ENCODE results near the gene NUDT14.

NUDT14 gene

DNA sequence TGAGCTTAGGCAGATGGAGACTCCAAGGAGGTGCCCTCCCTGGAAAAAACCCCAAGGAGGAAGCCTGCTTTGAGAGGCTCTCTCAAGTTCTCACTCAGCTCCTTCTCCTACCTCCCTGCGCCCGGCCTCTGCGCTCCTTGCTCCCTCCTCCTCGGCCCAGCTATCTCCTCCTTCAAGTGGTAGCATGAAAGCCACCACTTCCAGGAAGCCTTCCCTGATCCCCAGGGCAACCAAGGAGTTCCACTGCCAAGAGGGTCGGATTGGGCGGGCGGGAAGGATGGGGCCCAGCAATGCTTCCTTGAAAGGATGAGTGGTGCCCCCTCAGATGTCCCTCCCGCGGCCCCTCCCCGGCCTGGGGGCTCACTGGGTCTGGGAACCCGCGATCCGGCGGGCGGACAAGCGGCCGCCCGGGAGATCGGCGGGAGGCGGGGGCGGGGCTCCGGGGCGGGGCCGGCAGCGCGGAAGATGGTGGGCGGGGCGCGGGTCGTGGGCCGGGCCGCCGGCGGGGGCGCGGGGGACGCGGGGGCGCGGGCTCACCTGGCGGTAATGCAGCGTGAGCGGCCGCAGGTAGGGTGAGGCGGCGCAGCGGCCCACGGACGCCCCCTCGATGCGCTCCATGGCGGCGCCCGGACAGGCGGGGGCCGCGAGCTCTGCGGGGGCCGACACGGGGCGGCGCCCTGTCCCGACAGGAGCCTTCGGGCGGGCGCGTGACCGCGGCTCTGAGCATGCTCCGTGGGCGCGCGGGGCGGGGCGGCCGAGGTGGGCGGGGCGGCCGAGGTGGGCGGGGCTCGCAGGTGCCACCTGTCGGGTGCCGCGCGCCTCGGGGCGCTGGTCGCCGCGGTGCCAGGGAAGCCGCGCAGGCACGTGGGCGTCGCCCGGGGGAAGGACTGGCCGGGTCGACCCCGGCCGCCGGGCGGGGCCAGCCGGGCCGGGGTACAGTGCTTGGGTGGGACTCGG, at the start of gene NUDT14:
TSS of gene NUDT14 (minus strand) at position 721 of the 957 bp plus-strand sequence. CDS start at position 618, 103 bp downstream.
- peak; percentile 96 for DNase-seq (ENCODE audit: low spot score)

DNA sequence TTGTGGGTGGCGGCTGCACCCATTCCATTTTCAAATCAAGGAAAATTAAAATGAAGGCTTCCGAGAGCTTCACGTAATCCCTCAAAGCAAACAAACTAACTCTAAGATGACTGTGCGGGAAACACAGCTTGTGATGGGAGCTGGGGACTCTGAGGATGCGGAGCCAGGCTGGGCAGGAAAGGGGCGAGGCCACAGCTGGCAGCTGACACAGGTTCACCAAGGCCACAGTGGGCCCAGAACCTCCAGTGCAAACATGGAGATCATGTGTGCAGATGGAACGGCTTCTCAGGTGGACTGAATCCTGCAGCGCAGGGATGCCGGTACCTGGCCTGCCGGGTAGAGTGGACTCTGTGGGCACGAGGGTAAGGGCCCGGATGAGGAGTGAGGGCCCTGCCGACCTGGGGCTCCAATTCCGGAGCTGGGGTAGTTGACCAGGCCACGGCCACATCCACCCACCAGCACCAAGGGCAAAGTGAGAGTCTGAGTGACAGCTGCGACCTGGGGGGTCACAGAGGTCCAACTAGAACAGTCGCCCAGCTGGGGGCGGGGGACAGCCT, 48.1 kb upstream of the NUDT14 start:
- DNase-seq (ENCODE audit: low spot score), result no peak

DNA sequence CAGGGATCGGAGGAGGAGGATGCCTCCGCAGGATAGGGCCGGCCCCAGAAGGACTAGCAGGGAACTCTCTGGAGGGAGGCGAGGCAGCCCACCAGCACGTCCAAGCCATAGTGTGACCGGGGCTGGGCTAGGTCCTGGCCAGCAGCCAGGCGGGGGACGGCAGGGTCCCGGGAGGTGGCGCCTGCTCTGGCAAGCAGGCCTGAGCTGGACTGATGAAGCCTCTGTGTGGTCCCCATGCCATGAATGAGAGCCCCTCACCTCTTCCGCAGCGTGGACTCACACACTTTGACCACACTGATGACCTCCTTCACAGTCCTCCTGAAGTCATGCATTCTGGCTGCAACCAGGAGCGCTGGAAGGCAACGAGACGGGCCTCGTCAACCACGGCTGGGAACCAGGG, 47.5 kb upstream of the NUDT14 start:
- DNase-seq (ENCODE audit: low spot score), result no peak

DNA sequence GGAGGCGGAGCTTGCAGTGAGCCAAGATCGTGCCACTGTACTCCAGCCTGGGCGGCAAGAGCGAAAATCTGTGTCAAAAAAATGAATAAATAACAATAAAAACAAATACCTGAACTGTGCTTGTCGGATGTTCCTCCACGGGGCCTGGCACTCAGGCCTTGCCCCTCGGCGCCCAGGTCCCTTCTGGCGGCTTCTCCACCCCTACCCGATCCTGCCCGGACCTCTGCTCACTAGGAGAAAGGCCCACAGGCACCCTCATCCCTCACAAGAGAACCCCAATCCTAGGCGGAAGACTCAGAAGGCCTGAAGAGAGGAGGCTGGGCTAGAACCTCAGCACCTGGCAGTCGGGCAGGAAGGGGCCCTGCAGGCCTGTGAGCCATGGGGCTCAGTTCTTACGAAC, 46.2 kb upstream of the NUDT14 start:
- no peak for DNase-seq (ENCODE audit: low spot score)

DNA sequence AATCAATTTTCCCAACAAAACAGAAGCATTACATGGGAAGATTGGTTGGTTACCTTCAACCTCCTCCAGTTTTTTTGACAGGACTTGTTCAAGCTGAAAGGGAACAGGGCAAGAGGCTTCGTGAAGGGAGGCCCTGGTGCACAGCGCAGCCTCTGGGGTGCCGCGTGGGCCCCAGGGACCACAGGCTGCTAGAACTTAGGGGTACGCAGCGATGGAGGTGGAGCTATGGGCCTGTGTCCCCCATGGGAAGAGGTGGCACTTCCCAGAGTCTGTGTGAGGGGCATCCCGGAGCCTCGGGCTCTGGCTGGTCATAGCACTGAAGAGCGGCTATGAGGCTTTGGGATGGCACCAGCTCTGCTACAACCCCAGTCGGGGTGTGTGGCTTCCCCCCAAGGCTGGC, 45.1 kb upstream of the NUDT14 start:
- no peak for DNase-seq (ENCODE audit: low spot score)

DNA sequence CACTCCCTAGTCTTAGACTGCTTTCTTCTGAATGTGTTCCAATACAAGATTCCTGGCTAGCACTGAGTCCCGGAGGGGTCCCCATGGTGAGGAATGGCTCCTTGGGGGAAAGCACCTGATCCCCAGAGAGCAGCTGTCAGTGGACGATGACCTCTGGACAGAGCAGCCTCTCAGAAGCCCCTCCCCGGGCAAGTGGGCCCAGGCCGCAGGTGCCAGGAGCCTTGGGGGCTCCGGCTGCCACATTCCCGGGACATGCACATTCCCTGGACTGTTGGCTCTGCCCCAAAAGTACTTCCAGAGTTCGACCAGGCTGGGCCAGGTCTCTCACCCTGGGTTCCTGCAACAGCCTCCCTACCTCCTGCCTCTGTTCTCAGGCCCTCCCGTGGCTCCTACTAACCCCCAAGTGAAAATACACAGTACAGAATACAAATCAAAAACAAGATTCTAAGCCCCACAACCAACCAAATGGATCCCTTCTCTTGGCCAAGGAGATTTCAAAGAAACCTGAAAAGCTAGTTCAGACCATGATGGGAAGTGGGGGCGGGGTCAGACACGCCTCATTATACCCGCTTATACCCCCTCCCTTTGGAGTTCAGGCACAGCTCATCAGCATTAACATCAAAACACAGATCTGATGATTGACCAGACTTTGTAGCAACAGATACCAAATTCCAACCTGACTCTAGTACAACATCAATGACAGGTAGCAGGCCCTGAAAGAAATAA, 43.9 kb upstream of the NUDT14 start:
- DNase-seq (ENCODE audit: low spot score), result no peak

DNA sequence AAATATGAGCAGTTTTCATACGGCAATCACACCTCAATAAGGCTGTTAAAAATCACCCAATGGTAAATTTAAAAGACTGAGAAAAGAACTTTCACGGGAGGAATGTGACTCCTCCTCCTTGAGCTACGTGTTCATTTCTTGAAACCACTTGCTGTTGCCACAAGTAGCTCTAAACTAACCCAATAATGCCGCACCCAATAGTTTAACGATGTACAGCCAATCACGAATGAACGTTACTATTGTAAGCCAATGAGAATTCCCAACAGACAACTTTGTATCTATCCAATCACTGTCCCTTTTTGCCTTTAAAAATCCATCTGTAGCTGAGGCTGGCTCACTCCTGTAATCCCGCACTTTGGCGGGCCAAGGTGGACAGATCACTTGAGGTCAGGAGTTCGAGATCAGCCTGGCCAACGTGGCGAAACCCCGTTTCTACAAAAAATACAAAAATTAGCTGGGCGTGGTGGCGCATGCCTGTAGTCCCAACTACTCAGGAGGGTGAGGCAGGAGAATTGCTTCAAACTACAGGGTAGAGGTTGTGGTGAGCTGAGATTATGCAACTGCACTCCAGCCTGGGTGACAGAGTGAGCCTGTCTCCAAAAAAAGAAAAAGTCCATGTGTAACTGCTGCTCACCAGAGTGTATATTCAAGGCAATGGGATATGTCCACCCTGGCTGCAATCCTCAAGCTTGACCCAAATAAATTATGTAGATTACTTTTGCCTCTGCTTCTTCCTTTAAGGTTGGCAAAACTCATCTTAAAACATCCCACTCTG, 42.8 kb upstream of the NUDT14 start:
- no peak for DNase-seq (ENCODE audit: low spot score)

DNA sequence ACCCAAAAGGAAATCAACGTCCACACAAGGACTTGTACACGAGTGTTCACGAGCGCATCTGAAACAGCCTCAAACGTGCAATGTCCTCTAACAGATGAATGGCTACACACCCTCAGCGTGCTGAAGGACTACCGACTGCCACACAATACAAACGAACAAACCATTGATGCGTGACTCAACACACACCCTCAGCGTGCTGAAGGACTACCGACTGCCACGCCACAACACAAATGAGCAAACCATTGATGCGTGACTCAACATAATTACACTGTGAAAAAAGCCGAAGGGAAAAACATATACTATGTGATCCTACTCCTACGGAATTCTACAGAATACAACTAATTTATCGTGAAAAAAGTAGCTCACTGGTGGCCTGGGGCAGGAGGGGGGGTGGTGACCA, 42.1 kb upstream of the NUDT14 start:
- DNase-seq (ENCODE audit: low spot score), result no peak

DNA sequence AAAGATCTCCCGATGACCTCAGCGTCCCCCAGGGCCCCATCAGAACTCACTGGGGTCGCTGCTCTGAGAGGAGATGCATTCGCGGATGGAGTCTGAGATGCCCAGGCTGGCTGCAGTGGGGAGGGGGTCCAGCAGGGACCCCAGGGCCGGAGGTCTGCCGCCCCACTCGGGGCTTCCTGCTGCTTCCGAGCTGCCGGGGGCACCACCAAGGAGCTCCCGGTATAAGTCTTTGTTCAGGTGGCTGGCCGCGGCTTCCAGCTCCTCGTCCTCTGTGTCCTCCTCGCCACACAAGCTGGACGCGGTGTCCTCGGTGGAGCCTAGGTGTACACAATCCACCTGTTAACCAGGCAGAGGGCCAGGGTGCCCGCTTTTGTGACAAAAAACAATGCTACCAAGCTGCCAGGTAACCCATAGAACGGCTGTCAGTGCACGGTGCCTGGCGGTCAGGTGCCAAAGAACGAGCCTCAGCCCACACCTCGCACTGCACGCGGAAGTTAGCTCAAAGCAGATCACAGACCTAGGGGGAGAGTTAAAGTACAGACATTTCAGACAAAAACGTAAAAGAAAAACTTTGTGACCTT, 40.6 kb upstream of the NUDT14 start:
- no peak for DNase-seq (ENCODE audit: low spot score)

DNA sequence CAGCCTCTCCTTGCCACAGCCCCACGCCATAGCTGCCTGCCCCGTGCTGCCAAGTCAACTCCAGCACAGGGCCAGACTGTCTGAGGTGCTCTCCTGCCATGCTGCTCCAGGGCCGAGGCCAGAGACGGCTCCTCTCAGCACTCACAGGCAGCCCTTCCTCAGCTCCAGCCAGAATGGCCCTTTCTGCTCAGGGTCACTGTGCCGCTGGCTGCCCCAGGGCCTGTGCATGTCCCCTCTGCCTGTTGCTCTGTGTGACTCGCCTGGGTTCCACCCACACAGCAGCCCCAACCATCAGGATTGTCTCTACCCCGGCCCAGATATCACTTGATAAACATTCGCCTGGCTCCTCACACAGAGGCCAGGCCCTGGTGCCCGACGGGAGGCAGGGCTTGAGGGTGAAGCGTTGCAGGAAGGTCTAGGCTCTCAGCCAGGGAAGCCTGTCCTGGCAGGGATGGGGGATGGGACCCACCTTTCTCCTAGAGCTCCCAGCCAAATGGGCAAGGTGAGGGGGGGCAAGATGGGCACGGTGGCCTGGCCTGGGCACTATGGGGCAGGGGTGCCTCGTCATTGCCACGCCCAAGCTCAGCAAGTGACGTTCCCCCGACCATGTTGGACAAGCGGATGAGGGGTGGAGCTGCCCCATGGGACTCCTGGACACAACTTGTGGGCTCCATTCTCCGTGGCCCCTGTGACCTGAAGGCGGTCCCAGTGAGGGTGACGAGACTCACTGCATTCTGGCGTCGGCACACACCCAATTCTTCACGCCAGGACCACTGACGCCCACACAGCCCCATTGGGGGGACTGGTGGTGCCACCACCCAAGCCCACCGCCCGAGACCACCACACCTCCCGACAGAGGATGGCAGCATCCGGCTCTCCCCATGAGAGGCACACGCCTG, 39.8 kb upstream of the NUDT14 start:
- DNase-seq (ENCODE audit: low spot score), result no peak

DNA sequence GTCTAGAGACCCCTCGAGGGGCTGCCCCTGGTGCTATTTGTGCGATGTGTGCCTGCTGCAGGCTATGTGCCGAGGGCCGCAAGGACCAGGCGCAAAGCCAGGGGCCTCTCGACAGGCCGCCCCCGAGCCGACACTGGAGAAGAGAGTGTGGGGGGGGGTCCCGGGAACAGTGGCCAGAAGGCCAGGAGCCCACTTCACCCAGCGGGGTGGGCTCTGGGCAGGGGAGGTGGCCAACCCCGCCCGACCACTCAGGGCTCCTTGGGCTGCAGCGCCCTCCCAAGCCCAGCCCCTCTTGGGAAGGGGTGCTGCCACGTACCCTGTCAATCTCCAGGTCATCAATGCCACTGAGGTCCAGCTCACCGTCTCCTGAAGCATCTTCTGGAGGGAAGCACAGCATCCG, 38.6 kb upstream of the NUDT14 start:
- DNase-seq (ENCODE audit: low spot score), result no peak

DNA sequence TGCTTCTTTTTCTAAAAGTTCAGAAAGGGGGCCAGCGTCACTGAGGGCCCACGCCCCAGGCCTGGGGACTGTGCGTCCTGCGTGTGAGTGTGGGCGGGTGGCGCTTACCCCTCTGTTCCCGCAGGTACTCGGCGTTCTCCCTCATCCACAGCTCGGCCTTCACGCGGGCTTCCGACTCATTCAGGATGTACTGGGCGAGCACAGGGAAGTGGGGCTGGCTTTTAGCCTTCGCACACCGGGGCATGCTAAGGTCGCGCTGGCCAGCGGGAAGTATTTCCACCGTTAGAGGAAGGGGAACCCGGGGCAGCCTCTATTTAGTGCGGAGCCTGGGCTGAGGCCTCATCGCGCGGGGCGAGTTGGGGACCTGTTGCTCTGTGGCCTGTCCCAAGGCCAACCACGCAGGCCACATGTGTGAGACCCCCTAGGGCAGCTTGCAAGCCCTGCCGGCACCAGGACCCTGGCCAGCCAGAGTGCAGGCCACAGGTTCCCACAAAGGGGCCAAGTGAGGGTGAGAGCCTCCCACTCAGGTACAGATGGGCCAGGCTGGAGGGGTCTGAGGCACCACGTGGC, 38.0 kb upstream of the NUDT14 start:
- DNase-seq (ENCODE audit: low spot score), result no peak

DNA sequence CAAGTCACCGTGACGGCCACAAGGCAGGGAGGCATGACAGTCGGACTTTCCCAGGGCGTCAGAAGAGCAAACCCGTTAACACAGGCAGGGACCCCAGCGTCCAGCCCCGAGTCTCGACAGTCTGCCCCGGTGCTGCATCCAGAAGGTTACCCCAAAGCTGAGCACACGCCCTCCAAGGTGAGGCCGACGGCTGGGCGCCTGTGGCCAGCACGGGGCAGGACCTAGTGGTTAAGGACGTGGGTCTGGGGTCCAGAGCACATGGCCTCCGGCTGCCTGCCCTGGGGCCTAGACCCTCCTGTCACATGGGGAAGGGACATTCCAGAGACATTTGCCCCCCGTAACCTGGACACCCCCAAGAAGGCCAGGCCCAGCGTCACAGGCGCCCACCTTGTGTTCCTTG, 37.5 kb upstream of the NUDT14 start:
- no peak for DNase-seq (ENCODE audit: low spot score)

DNA sequence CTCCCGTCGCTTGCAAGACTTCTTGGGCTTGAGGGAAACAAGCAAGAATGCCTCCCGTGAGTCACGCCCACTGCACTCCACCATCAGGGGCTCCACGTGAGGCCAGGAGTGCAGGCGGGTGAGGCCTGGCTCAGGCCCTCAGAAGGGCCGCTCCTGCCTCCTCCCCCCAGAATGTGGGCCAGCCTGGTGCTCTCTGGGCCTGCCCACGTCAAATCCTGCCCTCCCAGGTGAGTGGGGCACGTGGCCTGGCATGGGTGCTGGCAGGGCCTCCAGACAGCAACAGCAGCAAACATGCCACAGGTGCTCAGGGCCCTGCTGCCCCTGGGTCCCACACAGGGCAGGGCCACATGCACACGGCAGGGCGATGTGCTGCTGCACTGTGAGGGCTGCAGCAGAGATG, 36.7 kb upstream of the NUDT14 start:
- no peak for DNase-seq (ENCODE audit: low spot score)

DNA sequence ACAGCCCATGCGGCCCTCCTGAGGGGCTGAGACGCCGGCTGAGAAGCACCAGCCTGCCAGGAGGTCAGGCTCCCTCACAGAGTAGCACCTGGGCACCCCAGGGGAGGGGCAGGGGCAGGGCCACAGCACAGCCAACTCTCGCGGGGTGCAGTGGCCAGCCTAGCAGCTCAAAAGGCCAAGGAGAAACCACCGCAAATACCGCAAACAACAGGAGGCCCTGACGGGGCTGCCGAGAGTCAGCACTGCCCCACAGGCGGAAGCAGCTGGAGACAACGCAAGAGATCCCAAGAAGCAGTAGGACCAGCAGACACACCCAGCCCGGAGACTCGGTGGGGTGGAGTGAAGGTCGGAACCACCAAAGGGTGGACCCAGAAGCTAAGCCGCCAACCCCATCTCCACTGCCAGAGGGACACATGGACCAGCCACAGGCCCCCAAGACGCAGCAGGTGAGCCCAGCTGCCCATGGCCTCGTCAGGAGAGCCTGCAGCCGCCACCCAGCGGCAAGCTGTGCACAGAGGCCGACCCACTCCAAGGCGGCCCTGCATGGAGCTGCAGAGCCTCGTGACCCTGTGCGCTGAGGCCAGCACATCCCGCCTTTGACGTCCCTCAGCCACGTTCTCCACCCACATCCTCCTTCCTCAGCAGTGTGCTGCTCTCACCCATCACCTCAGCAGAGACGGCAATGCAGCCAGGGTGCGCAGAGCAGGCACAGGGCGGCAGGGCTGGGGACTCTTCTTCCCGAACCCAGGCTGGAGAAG, 35.6 kb upstream of the NUDT14 start:
- no peak for DNase-seq (ENCODE audit: low spot score)

DNA sequence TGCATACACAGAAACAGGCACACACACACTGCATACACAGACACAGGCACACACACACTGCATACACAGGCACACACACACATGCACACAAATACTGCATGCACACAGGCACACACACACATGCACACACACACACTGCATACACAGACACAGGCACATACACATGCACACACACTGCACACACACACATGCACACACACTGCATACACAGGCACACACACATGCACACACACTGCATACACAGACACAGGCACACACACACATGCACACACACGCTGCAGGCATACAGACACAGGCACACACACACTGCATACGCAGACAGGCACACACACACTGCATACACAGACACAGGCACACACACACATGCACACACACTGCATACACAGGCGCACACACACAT, 34.5 kb upstream of the NUDT14 start:
- no peak for DNase-seq (ENCODE audit: low spot score)

DNA sequence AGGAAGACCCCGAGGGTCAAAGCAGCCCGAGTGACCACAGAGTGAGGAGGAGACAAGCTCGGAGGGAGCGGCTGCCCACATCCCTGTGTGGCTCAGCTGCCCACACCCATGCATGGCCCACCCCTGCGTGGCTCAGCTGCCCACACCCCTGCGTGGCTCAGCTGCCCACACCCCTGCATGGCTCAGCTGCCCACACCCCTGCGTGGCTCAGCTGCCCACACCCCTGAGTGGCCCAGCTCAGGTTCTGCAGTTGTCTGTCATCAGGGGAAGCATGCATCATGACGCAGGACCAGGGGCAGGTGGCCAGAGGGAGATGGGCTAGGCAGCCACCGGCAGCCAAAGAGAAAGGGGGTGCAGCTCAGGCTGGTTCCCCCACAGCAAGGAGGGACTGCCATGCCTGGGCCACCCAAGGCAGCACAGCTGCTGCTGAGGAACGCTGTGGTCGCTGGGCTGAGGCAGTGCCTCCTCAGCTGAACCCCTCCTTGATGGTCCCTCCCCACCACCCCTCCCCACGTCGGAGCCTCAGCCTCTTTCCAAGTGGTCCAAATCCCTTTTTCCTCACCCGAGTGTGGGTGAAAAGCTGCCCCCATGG, 33.3 kb upstream of the NUDT14 start:
- DNase-seq (ENCODE audit: low spot score), result no peak

DNA sequence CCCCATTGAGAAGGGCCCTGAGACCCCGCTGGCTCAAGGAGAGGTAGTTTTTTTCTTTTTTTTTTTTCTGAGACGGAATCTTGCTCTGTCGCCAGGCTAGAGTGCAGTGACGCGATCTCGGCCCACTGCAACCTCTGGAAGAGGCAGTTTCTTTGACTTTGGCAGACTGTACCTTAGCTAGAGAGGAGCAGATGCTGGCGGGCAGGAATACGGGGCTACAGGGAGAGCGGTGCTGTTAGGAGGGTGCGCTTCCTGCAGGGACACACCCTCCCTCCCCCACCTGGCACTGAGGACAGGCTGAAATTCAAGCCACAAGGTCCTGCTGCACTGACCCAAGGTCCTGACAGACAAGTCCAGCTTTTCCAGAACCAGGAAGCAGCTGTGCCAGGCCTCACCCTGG, 32.2 kb upstream of the NUDT14 start:
- DNase-seq (ENCODE audit: low spot score), result no peak
